Embryonic facial prominence (tissue), 1 donor: ENCODE data around the gene GEMIN2.
"Not testable (repeated sequence)": the region's sequence is repeated elsewhere in the genome, so short reads cannot be mapped to it uniquely, and the experiment has no call there.

Experiments
- DNase-seq: peaks from one replicate; pipeline ENCODE4 v3.0.0-alpha.2; 2016; ENCODE audit errors: extremely low spot score

GEMIN2 gene

GRCh38 chr14:39176263-39177167 lies 62.4 kb downstream of the GEMIN2 start:
- DNase-seq: no peak

- DNase-seq: no peak
Measured at GRCh38 chr14:39177168-39177545, 63.0 kb downstream of the GEMIN2 start.

- no peak for DNase-seq
Measured at GRCh38 chr14:39179042-39179441, 64.9 kb downstream of the GEMIN2 start.

GRCh38 chr14:39180553-39180952 lies 66.4 kb downstream of the GEMIN2 start:
- DNase-seq: no peak

GRCh38 chr14:39181026-39181692 lies 67.0 kb downstream of the GEMIN2 start:
- DNase-seq: no peak

- DNase-seq: no peak
Measured at GRCh38 chr14:39181693-39182047, 67.5 kb downstream of the GEMIN2 start.

GRCh38 chr14:39182770-39183684 lies 68.9 kb downstream of the GEMIN2 start:
- no peak for DNase-seq

- not testable (repeated sequence) for DNase-seq
Measured at GRCh38 chr14:39183685-39184003, 69.5 kb downstream of the GEMIN2 start.

- DNase-seq: no peak
Measured at GRCh38 chr14:39184628-39185255, 70.6 kb downstream of the GEMIN2 start.

GRCh38 chr14:39185256-39186049 lies 71.3 kb downstream of the GEMIN2 start:
- no peak for DNase-seq
